H1 (cell line): ENCODE data around the gene NKTR. TPM values are rescaled to one million over a fixed set of nuclear protein-coding genes. Genes with fewer than 3 reads are reported as not detected.

Experiments
- CTCF ChIA-PET: fragments of 300-600 bp; sonication (Branson Sonifier 250); formaldehyde crosslinking; loops from one replicate; lab custom pipeline; 2021; ENCODE audit not compliant: partially characterized antibody; lab: Charles Lee
- POLR2A ChIA-PET: fragments of 300-600 bp; sonication (Branson Sonifier 250); formaldehyde crosslinking; loops from one replicate; lab custom pipeline; 2021; ENCODE audit warnings: inconsistent platforms; ENCODE audit not compliant: partially characterized antibody; lab: Charles Lee
- DNase-seq, 2 experiments: peaks; one replicate each; pipeline versions ENCODE4 v3.0.0 to v3.0.0-alpha.2; 2010 to 2022; ENCODE audit warnings: low spot score in 2 of 2, low read depth in 1 of 2, mixed read lengths in 1 of 2
- FAIRE-seq: peaks from 2 replicates; lab custom pipeline; 2011; peaks lifted over from hg19 to GRCh38; lab: Jason Lieb, UNC
- H2AFZ ChIP-seq: 2 replicates; pipeline ENCODE4 v1.8.1; 2012; ENCODE audit warnings: low read length, inconsistent platforms
- H2AK5ac ChIP-seq: 2 replicates; pipeline ENCODE4 v1.6.1; 2013; ENCODE audit warnings: low read depth, low read length
- H2BK120ac ChIP-seq: replicated peaks from 2 replicates; pipeline ENCODE3; 2013; ENCODE audit warnings: low read depth, low read length, inconsistent platforms
- H2BK12ac ChIP-seq: 2 replicates; pipeline ENCODE4 v1.6.1; 2013; ENCODE audit warnings: low read depth, low read length
- H2BK15ac ChIP-seq: 2 replicates; pipeline ENCODE4 v1.6.1; 2013; ENCODE audit warnings: low read length
- H2BK20ac ChIP-seq: 2 replicates; pipeline ENCODE4 v1.6.1; 2013; ENCODE audit warnings: low read length
- H2BK5ac ChIP-seq: 2 replicates; pipeline ENCODE4 v1.6.1; 2013; ENCODE audit warnings: low read depth, low read length
- H3K14ac ChIP-seq: 2 replicates; pipeline ENCODE4 v1.6.1; 2013; ENCODE audit warnings: inconsistent platforms; ENCODE audit not compliant: insufficient read length
- H3K18ac ChIP-seq: 2 replicates; pipeline ENCODE4 v1.6.1; 2013; ENCODE audit warnings: low read length; ENCODE audit errors: extremely low read depth
- H3K23ac ChIP-seq: 2 replicates; pipeline ENCODE4 v1.6.1; 2013; ENCODE audit warnings: inconsistent platforms; ENCODE audit not compliant: insufficient read length
- H3K23me2 ChIP-seq: 2 replicates; pipeline ENCODE4 v1.6.1; 2013; ENCODE audit warnings: low read depth, low read length
- H3K27ac ChIP-seq: 2 replicates; pipeline ENCODE4 v1.6.1; 2011; ENCODE audit warnings: low read depth, low read length, inconsistent platforms
- H3K27me3 ChIP-seq, 4 experiments: replicated peaks in 1 of 4; 1 replicate in 1 of 4; 2 replicates in 3 of 4; pipeline versions ENCODE4 v1.6.1 to v1.8.1; 2011 to 2013; ENCODE audit warnings: low read length in 3 of 4, mild to moderate bottlenecking in 3 of 4, inconsistent platforms in 2 of 4, mixed read lengths in 2 of 4, moderate library complexity in 1 of 4; ENCODE audit not compliant: control insufficient read depth in 3 of 4, insufficient read depth in 3 of 4; ENCODE audit errors: extremely low read depth in 1 of 4
- H3K36me3 ChIP-seq, 4 experiments: 2 replicates each; pipeline versions ENCODE4 v1.6.1 to v1.8.1; 2011 to 2013; ENCODE audit warnings: mild to moderate bottlenecking in 4 of 4, low read length in 3 of 4, moderate library complexity in 2 of 4, control low read depth in 1 of 4, inconsistent platforms in 1 of 4; ENCODE audit not compliant: insufficient read depth in 4 of 4, control insufficient read depth in 2 of 4
- H3K4ac ChIP-seq: replicated peaks from 2 replicates; pipeline ENCODE3; 2013; ENCODE audit warnings: low read length, low read depth, mixed read lengths, inconsistent platforms; ENCODE audit not compliant: insufficient read length
- H3K4me1 ChIP-seq, 4 experiments: replicated peaks in 1 of 4; 1 replicate in 1 of 4; 2 replicates in 3 of 4; pipeline versions ENCODE4 v1.6.1 to v1.8.1; 2011 to 2013; ENCODE audit warnings: low read length in 3 of 4, inconsistent platforms in 2 of 4, mixed read lengths in 1 of 4; ENCODE audit not compliant: insufficient read depth in 4 of 4, control insufficient read depth in 3 of 4
- H3K4me2 ChIP-seq, 2 experiments: 2 replicates each; pipeline versions ENCODE4 v1.6.1 to v1.8.1; 2011 to 2013; ENCODE audit warnings: low read depth in 2 of 2, low read length in 2 of 2, control low read depth in 1 of 2, inconsistent platforms in 1 of 2, mild to moderate bottlenecking in 1 of 2; ENCODE audit not compliant: insufficient read depth in 1 of 2
- H3K4me3 ChIP-seq, 4 experiments: fragments of 200-600, 300-600 bp in 1 of 4; sonication (generic), shearing (Covaris generic), sonication (Bioruptor Twin) in 1 of 4; 2 replicates each; pipeline versions ENCODE4 v1.5.1 to v1.8.1; 2011 to 2016; ENCODE audit warnings: low read length in 4 of 4, low read depth in 3 of 4, control low read depth in 2 of 4, inconsistent platforms in 2 of 4, mild to moderate bottlenecking in 2 of 4, mixed read lengths in 1 of 4, moderate library complexity in 1 of 4; ENCODE audit not compliant: insufficient read depth in 2 of 4; ENCODE audit errors: extremely low read depth in 1 of 4
- H3K56ac ChIP-seq: replicated peaks from 2 replicates; pipeline ENCODE3; 2013; ENCODE audit warnings: low read depth, mild to moderate bottlenecking, mixed read lengths, low read length, inconsistent platforms; ENCODE audit not compliant: insufficient read length
- H3K79me1 ChIP-seq: 2 replicates; pipeline ENCODE4 v1.6.1; 2013; ENCODE audit warnings: low read depth, low read length, control low read depth
- H3K79me2 ChIP-seq, 2 experiments: 2 replicates each; pipeline versions ENCODE4 v1.6.1 to v1.8.1; 2012 to 2013; ENCODE audit warnings: low read length in 2 of 2, mild to moderate bottlenecking in 2 of 2, inconsistent platforms in 1 of 2; ENCODE audit not compliant: insufficient read depth in 2 of 2, control insufficient read depth in 1 of 2
- H3K9ac ChIP-seq, 4 experiments: replicated peaks in 1 of 4; 1 replicate in 1 of 4; 2 replicates in 3 of 4; pipeline versions ENCODE4 v1.6.1 to v1.8.1; 2011 to 2013; ENCODE audit warnings: low read depth in 3 of 4, low read length in 3 of 4, control low read depth in 2 of 4, mild to moderate bottlenecking in 2 of 4, moderate library complexity in 2 of 4, inconsistent platforms in 1 of 4; ENCODE audit errors: extremely low read depth in 1 of 4
- H3K9me3 ChIP-seq, 2 experiments: 2 replicates each; pipeline versions ENCODE4 v1.6.1 to v1.8.1; 2012 to 2013; ENCODE audit warnings: mild to moderate bottlenecking in 2 of 2, moderate library complexity in 2 of 2, control low read depth in 1 of 2, inconsistent platforms in 1 of 2, low read depth in 1 of 2, low read length in 1 of 2, mixed read lengths in 1 of 2; ENCODE audit not compliant: insufficient read depth in 2 of 2
- H4K20me1 ChIP-seq, 2 experiments: replicated peaks in 1 of 2; 2 replicates each; pipeline versions ENCODE3 to v1.8.1; 2011 to 2013; ENCODE audit warnings: inconsistent platforms in 2 of 2, low read length in 2 of 2, mild to moderate bottlenecking in 1 of 2; ENCODE audit not compliant: insufficient read depth in 2 of 2, control insufficient read depth in 1 of 2
- H4K5ac ChIP-seq: 2 replicates; pipeline ENCODE4 v1.6.1; 2013; ENCODE audit warnings: low read length, low read depth, mixed read lengths, inconsistent platforms; ENCODE audit not compliant: insufficient read length
- H4K8ac ChIP-seq: 2 replicates; pipeline ENCODE4 v1.8.0; 2013; ENCODE audit warnings: mild to moderate bottlenecking, moderate library complexity, low read length, inconsistent platforms; ENCODE audit not compliant: insufficient read depth; ENCODE audit errors: extremely low read depth
- H4K91ac ChIP-seq: replicated peaks from 2 replicates; pipeline ENCODE3; 2013; ENCODE audit warnings: low read length, mixed read lengths, inconsistent platforms; ENCODE audit not compliant: insufficient read length
- NANOG ChIP-seq: IDR thresholded peaks from 2 replicates; pipeline ENCODE4 v1.6.1; 2011; ENCODE audit warnings: low read length, low read depth, mild to moderate bottlenecking, inconsistent platforms; ENCODE audit not compliant: insufficient read depth, poor library complexity, severe bottlenecking
- POLR2AphosphoS5 ChIP-seq: IDR thresholded peaks from 2 replicates; pipeline ENCODE4 v1.6.1; 2011; ENCODE audit warnings: low read depth, low read length
- RBBP5 ChIP-seq: IDR thresholded peaks from 2 replicates; pipeline ENCODE4 v1.7.1; 2012; ENCODE audit warnings: low read depth, mild to moderate bottlenecking, inconsistent platforms, low read length, moderate library complexity, borderline replicate concordance
- RXRA ChIP-seq: IDR thresholded peaks from 2 replicates; pipeline ENCODE4 v1.6.1; 2011; ENCODE audit warnings: low read depth, mild to moderate bottlenecking, low read length, moderate library complexity; ENCODE audit not compliant: insufficient read depth
- SIX5 ChIP-seq: IDR thresholded peaks from 2 replicates; pipeline ENCODE4 v1.6.1; 2011; ENCODE audit warnings: mild to moderate bottlenecking, low read depth, low read length
- SRF ChIP-seq: IDR thresholded peaks from 2 replicates; pipeline ENCODE4 v1.6.1; 2011; ENCODE audit warnings: mild to moderate bottlenecking, low read depth, low read length, moderate library complexity
- TAF1 ChIP-seq: IDR thresholded peaks from 2 replicates; pipeline ENCODE4 v1.6.1; 2011; ENCODE audit warnings: mild to moderate bottlenecking, low read depth, low read length
- TBP ChIP-seq: IDR thresholded peaks from 2 replicates; pipeline ENCODE4 v1.6.1; 2011; ENCODE audit warnings: low read depth, low read length, improper control_type of control experiment
- YY1 ChIP-seq: IDR thresholded peaks from 2 replicates; pipeline ENCODE4 v1.6.1; 2011; ENCODE audit warnings: low read depth, mild to moderate bottlenecking, low read length
- ZNF274 ChIP-seq: IDR thresholded peaks from 2 replicates; pipeline ENCODE4 v1.7.0; 2012; ENCODE audit warnings: low read length, borderline replicate concordance; ENCODE audit errors: extremely low read depth
- WGBS, 2 experiments: shearing (Covaris generic) in 1 of 2; methylation state at CpG; one replicate each; pipeline versions ENCODE4 v1.1.6 to v1.1.7; 2013 to 2015; ENCODE audit warnings: low lambda C conversion rate in 2 of 2, mixed read lengths in 2 of 2, inconsistent platforms in 1 of 2, low coverage in 1 of 2, missing lambda C conversion rate in 1 of 2; ENCODE audit not compliant: insufficient replicate concordance in 2 of 2, insufficient coverage in 1 of 2, insufficient read length in 1 of 2; ENCODE audit errors: extremely low coverage in 1 of 2, missing lambda C conversion rate in 1 of 2; 5-methylcytosine and 5-hydroxymethylcytosine counted together
- polyA plus RNA-seq, 7 experiments: library from polyadenylated mRNA; depleted of rRNA in 3 of 7; stranded (reverse) in 5 of 7; unstranded in 2 of 7; fragments of >200 nt in 5 of 7; fragments of 200-250 nt in 2 of 7; gene quantifications; 1 replicate in 5 of 7; 2 replicates in 1 of 7; 4 replicates in 1 of 7; pipeline versions ENCODE4 v1.2.1 to v1.2.3, GENCODE V29; 2011 to 2013; ENCODE audit warnings: missing spikeins in 2 of 7, mixed read lengths in 2 of 7
- total RNA-seq: library from RNA; stranded (reverse); fragmentation: NEBNext Ultra II Directional; extraction: Animal tissue kit (Norgen Biotek cat#: 25700); gene quantifications from 2 replicates; pipeline ENCODE4 v1.2.1, GENCODE V29; 2021
- TF ChIP-seq, protein P1 (sequence below): IDR thresholded peaks from 2 replicates; pipeline ENCODE4 v1.6.1; 2011; ENCODE audit warnings: low read length, improper control_type of control experiment
- TF ChIP-seq, protein P2 (sequence below): IDR thresholded peaks from 2 replicates; pipeline ENCODE4 v1.6.1; 2012; ENCODE audit warnings: low read length, inconsistent platforms

The NKTR gene
- total and polyA plus RNA-seq, 2 of the 8 experiments (the other 6 are each of a cell fraction or from before 2014, with no cell fraction given), result 24.1 to 62.2 TPM

DNA sequence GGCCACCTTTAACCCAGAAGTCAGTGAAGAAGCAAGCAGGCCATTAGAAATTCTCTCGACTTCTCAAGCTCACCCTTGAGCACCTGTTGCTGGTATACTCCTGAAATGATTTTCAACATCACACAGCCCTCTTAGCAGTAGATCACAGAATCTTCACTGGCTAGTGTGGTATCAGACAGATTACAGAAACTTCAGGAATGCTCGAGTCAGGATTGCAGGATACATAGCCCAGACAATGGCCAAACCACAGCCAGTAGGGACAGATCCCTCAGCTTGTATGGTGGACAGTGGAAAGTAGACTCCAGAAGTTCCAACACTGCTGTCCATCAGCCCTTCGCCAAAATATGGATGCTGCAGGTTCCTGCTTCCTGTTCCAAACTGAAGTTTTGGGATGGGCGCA, 80.3 kb downstream of the NKTR start:
- no peak overlapping the region for H3K4me2 ChIP-seq
- no peak for TF ChIP-seq SRF
- no peak for TF ChIP-seq RXRA
- no peak for TF ChIP-seq YY1
- no peak for TF ChIP-seq RBBP5
- no peak for TF ChIP-seq TBP
- no peak for TF ChIP-seq ZNF274
- TF ChIP-seq, protein P1, sequence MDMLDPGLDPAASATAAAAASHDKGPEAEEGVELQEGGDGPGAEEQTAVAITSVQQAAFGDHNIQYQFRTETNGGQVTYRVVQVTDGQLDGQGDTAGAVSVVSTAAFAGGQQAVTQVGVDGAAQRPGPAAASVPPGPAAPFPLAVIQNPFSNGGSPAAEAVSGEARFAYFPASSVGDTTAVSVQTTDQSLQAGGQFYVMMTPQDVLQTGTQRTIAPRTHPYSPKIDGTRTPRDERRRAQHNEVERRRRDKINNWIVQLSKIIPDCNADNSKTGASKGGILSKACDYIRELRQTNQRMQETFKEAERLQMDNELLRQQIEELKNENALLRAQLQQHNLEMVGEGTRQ, result no peak
- TF ChIP-seq POLR2AphosphoS5, result no peak
- TF ChIP-seq, protein P2, sequence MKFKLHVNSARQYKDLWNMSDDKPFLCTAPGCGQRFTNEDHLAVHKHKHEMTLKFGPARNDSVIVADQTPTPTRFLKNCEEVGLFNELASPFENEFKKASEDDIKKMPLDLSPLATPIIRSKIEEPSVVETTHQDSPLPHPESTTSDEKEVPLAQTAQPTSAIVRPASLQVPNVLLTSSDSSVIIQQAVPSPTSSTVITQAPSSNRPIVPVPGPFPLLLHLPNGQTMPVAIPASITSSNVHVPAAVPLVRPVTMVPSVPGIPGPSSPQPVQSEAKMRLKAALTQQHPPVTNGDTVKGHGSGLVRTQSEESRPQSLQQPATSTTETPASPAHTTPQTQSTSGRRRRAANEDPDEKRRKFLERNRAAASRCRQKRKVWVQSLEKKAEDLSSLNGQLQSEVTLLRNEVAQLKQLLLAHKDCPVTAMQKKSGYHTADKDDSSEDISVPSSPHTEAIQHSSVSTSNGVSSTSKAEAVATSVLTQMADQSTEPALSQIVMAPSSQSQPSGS, result no peak
- no peak for TF ChIP-seq TAF1
- TF ChIP-seq NANOG, result no peak
- TF ChIP-seq SIX5, result no peak
- H3K4ac ChIP-seq, result no peak overlapping the region
- H4K5ac ChIP-seq, result no peak overlapping the region
- H3K4me1 ChIP-seq, result no peaks in the 10 kb centered on the region; a peak in 1 of 7 replicates
- ChIA-PET POLR2A (interaction anchor here (0.8 kb wide), 1 partner anchor 35 kb away, joined by 3 read pairs; no protein-coding TSS in a partner anchor), CTCF (interaction anchor here (1.0 kb wide), 1 partner anchor 11 kb away, joined by 3 read pairs; no protein-coding TSS in a partner anchor)
- no peak overlapping the region for H3K18ac ChIP-seq
- no peak overlapping the region for H3K23ac ChIP-seq
- no peak overlapping the region for H2AFZ ChIP-seq
- H2BK15ac ChIP-seq, result no peak overlapping the region
- H3K9ac ChIP-seq, result no peak overlapping the region
- no peaks in the 10 kb centered on the region for H3K36me3 ChIP-seq
- no peak overlapping the region for H3K56ac ChIP-seq
- no peak overlapping the region for H3K14ac ChIP-seq
- no peak for FAIRE-seq
- no peak overlapping the region for H3K27ac ChIP-seq
- H3K27me3 ChIP-seq, result no peaks in the 10 kb centered on the region; a peak in 1 of 7 replicates
- H4K91ac ChIP-seq, result no peak overlapping the region
- H4K20me1 ChIP-seq, result no peaks in the 10 kb centered on the region
- WGBS, 2 experiments, result 87% methylated on average over 4 of the region's 4 CpGs; no CpG with 5 or more reads in 1 of the 2 experiments
- no peak overlapping the region for H2BK12ac ChIP-seq
- no peak overlapping the region for H2AK5ac ChIP-seq
- no peak overlapping the region for H4K8ac ChIP-seq
- no peaks in the 10 kb centered on the region for H3K79me2 ChIP-seq
- no peak overlapping the region for H2BK20ac ChIP-seq
- no peaks in the 10 kb centered on the region for H3K79me1 ChIP-seq
- H2BK5ac ChIP-seq, result no peak overlapping the region
- H3K4me3 ChIP-seq, result no peak overlapping the region
- H2BK120ac ChIP-seq, result no peak overlapping the region
- H3K9me3 ChIP-seq, result peaks cover 0 to 4% of the 10 kb centered on the region in 2 experiments; a peak in 1 of 4 replicates
- no peaks in the 10 kb centered on the region for H3K23me2 ChIP-seq
- no peak for DNase-seq
